ENCODE data around the gene BAIAP2L2.
"Not testable (repeated sequence)": the region's sequence is repeated elsewhere in the genome, so short reads cannot be mapped to it uniquely, and the experiment has no call there.

BAIAP2L2 gene

DNA sequence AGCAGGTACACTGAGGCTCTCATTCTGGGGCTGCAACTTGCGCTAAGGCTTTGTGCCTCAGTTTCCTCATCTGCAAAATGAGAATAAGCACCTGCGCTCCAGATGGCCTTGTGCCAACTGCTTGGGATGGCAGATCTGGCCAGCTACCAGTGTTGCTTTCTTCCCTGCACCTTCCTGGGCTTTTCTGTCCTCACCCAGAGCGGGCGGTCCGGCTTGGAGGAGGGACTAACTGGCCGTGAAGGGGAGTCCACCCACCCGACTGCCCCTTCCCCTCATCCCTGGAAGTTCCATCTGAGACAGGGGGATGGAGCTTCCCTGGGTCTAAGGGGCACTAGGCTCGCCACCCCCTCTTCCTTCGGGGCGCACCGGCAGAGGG, 30.0 kb downstream of the BAIAP2L2 start:
- DNase-seq, result no peak

DNA sequence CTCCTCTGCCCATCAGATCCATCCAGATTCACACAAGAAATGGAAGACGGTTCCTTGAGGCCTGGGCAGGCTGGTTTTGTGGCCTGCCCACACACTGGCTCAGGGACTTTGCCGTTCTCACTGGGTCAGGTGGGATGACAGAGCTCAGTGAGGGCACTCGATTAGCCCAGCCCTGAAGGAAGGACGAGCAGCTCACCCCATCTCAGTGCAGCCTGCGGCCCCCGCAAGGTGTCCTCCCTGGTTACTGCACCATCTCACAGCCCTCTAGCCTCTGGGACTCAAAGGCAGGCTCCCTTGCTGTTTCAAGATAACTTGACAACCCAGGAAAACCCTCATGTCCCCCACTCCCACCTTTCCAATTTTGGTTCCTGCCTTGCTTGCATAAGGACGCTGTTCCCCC, 30.7 kb downstream of the BAIAP2L2 start:
- no peak for DNase-seq

DNA sequence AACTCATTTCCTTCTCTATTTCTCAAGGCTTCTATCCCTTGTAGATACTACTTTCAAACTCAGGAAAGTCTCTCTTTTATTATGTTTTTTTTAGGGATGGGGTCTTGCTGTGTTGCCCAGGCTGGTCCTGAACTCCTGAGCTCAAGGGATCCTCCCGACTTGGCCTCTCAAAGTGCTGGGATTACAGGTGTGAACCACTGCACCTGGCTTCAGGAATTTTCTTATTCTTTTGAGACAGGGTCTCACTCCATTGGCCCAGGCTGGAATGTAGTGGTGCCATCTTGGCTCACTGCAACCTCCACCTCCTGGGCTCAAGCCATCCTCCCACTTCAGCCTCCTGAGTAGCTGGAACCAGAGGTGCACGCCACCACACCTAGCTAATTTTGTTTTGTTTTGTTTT, 31.3 kb downstream of the BAIAP2L2 start:
- DNase-seq, result not testable (repeated sequence)

DNA sequence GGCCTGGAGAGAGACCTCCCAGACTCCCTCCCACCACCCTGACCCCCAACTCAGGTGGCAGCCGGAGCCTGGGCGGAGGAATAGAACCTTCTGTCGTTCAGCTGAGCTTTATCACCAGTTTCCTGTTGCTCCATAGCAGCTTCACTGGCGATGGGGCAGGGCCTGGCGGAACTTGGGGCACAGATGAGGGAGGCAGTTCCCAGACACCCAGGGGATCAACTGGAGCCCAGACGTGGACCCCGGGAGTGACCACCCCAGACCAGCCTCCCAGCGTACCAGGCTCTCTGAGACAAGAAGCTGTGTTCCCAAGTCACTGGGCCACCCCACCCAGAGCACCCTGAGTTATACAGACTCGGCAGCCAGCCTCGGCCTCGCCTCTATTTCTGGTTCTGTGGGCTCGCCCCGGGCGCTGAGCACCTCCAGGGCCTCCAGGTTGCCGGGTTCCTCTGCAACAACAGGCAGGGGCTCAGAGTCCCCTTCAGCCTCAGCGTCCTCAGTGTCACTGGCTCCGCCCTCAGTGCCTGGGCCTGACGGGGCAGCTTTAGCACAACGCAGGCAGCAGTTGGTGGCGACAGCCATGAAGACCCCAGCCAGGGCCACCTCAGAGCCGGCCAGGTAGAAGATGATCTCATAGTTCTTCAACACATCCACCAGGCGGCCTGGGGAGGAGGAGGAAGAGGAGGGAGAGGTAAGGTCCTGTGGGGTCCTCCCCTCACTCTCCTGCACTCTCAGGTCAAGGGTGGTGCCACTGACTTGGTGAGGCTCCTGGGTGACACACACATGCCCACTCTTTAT, 32.2 kb downstream of the BAIAP2L2 start:
- no peak for DNase-seq

DNA sequence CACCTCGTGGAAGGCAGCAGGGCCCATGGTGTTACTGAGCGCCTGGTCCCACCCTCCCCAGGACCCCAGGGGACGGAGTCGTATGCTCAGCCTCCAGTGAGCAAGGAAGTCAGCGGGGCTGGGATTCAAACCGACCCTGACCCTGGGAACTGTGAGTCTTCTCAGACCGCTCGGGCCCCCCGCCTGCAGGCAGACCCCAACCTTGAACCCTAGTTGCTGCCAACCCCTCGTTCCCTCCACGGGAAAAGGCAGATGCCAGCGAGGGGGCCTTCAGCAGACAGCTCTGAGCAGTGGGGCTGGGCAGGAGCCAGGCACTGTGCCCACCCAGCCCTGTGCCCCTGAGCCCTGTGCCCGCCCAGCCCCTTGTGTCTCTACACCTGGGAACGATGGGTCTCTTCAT, 32.9 kb downstream of the BAIAP2L2 start:
- no peak for DNase-seq

DNA sequence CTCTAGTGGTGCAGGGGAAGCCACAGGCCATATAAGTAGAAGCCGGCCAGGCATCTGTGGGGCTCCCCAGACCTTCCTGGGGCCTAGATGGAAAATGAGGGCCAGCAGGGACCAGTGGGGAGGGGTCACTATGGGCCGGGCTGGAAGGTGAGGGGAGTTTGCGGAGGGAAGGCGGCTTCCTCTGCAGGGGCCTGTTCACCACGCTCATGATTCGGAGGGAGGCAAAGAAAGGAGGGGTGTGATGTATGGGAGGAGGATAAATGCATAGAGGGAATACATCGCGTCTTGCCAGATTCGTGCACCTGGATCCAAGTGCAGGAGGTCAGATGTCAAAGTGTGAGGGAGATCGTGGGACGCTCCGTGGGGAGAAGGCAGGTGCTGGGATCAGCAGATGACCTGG, 33.4 kb downstream of the BAIAP2L2 start:
- no peak for DNase-seq

DNA sequence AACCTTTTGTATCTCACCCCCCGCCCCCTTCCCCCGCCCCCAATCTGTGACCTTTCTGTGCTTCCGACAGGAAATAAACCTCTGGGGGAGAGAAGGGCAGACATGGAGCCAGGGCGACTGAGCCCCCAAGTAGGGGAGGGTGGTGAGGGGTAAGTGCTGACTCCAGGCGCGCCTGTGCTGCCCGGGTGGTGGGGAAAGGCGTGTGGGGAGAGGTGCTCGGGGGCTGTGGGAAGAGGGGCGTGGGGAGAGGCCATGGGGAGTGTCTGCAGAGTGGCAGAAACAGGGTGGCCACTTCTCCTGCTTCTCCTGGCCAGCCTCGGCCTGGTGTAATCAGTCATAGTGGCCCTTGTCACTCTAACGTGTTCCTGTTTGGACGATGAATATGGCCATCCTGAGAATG, 34.5 kb downstream of the BAIAP2L2 start:
- no peak for DNase-seq

DNA sequence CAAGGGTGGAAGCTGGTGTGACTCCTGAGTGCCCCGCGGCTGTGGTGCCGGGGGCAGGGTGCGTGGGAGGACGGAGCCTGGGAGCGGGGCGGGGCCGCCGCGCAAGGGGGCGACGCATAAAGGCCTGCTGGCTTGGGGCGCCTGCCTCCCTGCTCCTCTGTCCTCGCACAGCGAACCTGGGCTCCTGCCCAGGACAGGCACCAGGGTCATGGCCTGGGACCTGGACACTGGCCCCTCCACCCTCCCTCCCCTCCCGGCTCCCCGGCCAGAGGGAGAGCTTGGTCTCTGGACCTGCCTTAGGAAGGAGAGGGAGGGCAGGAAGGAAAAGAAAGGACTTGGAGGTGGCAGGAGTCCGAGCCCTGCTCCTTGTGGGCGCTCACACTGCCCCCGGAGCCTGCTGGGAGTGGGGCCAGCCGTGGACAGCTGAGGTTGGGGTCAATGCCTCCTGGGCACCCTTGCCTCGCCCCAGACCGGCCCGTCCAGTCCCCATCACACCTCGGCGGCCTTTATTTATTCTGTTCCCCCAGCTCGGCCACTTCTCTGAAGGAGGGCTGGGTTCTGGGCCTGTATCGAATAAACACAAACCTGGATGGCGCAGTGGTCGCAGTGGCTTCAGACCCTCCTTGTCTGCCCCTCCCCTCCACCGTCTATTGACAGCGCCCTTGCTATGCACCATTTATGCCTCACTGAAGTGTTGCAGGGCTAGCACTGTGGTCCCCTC, 35.2 kb downstream of the BAIAP2L2 start:
- no peak for DNase-seq

DNA sequence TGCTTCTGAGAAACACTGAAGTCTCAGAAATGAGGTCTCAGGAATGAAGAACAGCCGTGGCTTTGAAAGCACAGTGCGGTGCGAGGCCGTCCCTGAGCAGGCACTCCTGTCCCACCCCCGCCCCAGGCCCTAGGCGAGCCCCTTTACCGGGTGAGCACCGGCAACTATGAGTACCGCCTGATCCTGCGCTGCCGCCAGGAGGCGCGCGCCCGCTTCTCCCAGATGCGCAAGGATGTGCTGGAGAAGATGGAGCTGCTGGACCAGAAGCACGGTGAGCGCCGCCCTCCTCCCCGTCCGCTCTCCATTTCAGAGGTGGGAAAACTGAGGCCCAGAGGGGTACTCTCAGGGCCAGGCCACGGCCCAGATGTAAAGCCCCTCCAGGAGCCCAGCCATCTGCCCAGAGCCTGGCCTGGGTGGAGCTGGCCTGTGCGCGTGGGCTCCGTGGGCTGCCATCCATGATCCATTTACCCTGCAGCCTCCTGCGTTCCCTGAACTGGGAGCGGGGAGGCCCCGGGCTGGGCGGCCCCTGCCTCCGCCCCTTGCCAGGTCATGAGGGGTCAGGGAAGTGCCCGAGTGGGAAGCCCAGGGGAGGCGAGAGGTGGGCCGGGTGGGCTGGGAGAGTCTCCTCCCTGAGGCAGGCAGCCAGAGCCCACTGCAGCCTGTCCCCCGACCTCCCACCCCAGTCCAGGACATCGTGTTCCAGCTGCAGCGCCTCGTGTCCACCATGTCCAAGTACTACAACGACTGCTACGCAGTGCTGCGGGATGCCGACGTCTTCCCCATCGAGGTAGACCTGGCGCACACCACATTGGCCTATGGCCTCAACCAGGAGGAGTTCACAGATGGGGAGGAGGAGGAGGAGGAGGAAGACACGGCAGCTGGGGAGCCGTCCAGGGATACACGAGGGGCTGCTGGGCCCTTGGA, 36.0 kb downstream of the BAIAP2L2 start:
- no peak for DNase-seq

DNA sequence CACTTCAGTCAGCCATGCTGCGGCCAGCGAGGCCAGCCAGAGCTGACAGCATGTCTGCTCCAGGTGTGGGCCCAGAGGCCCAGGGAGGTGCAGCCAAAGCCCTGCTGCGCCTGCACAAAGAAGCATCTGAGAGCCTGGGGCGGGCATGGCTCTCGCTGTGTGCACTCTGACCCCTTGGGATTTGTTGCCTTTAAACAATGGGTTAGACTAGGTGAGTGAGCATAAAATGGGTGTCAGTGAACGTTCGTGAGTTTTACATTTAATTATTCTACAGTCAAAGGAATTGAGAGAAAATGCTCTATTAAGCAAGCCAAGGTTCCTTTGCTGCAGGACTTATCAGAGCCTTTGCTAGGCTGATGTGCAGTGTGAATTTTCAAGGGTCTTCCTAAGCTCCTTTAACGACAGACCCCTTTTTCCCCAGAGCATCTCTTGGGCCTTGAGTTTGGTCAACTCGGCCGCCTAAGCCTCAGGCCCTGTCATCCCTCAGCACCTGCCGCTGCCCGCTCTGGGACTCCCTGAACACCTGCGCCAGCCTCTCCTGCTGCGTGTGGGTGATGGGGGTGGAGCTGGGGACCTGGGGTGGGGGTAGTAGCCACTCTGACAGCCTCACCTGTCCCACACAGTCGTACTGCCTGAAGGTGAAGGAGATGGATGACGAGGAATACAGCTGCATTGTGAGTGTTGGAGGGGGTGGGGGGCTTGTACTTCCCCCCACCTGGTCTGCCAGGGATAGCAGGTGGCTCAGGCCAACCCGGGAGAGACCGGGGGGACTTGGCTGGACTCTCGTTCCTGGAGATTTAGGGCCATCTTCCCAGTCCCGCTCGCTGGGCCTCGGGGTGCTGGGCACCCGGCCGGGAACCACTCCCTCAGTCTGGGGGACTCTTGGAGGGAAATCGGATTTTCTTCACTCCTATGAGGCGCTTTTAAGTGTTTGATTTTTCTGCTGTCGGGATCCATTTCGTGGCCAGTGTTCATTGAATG, 37.0 kb downstream of the BAIAP2L2 start:
- no peak for DNase-seq

DNA sequence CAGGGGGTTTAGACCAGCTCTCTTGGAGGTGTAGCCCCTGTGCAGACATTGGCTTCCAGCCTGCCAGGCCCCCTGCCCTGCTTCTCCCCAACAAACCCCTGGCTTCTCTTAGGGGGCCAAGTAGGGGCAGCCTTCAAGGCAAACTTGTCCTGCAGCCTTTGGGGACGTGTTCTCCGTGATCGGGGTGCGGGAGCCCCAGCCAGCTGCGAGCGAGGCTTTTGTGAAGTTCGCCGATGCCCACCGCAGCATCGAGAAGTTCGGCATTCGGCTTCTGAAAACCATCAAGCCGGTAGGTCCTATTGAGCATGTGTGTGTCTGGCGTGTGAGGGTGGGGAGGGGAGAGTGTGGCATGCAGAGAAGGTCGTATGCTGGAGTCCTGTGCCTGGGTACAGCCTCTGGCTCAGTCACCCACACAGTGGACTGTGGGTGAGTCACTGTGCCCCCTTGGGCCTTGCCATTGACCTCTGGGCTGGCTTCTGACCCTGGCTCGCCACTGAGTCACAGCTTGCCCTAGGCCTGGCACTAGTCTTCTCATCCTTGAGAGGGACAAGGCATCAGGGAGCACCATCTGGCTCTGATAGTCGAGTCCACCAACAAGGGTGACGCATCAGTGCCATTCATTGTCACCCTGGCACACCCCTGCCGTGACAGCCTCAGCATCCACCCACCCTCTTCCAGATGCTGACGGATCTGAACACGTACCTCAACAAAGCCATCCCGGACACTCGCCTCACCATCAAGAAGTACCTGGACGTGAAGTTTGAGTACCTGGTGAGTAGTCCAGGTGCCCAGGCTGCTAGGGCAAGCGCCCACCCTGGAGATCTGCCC, 37.9 kb downstream of the BAIAP2L2 start:
- no peak for DNase-seq

DNA sequence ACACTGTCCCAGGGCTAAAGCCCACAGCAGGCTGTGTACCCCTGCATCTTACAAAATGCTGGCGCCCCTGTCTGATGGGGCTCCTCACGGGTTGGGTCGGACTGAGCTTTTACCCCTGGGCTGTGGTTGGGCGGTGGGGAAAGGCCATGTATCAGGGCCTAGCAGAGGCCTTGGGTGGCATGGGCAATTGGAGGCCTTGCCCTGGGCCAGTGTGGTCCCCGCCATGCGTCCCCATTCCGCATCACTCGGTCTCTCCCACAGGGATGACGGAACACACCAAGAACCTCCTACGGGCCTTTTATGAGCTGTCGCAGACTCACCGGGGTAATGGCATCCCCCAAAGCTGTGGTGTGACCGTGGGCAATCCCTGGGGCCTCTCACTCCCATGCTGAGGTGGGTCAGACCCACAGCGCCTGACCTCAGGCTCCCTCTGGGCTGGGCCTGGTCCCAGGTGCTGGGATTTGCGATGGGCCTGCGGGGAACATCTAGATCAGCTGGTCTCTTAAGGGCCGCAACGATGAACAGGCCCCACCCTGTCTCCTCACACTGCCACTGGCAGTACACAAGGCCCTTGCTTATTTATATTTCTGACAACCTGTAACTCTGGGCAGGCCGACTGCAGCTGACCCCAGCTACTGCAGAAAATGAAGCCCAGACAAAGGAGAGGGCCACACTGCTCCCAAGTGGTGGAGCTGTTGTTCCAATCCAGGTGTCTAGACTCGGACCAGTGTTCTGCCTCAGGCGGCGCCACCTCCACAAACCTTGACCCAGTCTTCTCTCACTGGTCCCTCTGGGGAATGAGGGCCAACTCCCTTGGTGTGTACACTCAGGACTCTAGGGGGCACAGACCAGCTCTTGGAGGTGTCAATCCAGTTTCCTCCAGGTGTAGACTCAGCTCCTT, 38.8 kb downstream of the BAIAP2L2 start:
- DNase-seq, result no peak

DNA sequence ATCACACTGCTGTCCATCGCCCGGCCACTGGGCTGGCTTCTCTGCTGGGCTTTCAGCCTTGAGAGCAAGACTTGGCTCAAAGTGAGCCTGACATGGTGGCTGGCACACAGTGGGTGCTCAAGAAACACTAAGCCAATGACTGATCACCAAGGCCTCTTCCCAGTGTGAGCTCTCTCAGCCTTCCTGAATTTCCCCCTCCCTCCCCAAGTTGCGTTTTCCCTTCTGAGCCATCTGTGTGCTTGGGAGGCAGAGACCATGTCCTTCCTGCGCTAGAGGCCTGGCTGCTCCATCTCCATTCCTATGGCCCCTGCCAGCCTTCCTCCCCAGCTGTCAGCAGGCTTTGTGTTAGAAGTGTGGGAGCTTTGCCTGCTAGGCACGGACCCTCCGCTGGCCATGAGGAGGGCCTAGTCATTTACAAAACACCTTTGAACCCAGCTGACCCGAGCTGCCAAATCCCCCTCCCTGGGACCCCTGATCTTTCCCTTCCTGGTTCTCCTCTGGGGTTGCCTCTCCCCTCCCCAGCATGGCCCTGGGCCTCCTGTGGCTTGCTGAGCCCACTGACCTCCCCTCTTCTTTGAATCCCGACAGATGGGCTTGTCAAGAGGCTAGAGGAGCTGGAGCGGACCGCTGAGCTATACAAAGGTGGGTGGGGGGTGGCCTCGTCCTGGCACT, 40.1 kb downstream of the BAIAP2L2 start:
- no peak for DNase-seq

DNA sequence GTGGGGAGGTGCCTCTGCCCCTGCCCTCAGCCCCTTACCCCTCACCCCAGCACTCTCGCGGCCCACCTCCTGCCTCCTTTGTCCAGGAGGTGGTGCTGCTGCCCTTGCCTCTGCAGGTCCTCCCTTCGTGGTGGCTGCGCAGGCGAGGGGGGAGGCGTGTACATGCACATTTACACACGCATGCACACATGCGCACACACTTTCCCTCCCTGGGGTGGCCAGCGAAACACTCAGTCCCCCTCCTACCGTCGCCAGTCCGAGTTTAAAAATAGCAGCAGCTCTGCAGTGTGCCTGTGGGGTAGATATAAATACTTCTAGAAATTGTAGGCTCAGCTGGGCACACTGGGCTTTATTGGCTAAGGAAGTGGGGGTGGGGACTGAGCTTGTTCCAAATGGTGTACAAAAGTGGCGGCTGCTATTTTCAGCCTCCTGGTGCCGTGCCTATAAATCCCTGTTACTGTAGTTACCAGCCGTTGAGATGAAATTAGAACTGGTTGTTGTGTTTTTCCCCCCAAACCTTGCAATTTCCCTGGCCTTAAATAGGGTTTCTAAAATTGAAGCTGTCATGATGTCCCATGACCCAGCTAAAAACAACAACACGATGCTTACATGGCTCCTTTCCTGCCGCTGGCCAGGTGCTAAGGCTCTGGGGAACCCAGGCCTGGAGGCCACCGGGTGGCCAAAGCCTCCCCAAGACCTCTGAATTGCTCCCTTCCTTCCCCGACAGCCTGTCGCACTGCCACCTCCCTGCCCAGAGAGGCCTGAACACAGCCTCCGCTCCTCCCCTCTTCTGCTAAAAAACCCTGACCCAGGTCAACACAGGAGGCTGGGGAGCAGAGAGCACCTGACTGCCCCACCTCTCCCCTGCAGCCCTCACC, 40.9 kb downstream of the BAIAP2L2 start:
- DNase-seq, result peak; percentile 56

DNA sequence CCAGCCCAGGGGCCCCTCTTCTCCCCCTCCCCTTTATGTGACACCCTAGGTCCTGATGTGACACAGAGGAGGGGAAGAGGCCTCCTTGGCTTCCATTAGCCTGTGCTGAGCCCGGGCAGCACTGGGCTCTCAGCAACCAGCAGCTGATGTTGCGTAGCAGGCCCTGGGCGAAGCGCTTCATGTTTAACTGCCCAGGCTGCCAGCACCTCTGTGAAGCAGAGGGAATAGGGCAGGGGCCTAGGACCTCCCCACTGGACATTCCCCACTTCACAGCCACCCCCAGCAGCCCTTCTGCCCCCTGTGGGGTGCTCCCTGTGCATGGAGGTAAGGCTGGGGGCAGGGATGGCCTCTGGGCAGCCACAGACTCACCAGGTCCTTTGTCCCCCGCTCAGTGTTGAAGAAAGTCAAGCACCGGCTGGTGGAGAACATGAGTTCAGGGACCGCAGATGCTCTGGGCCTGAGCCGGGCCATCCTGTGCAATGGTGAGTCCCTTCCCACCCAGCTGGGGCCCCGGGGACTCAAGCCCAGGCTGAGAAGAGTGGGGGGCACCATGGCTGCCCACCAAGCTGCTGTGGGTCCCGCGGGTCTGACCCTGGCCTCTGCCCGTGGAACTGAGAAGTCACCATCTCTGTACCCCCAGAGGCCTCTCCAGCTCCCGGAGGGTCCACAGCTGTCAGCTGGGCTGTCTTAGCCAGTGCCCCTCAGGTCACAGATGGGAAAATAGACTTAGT, 41.7 kb downstream of the BAIAP2L2 start:
- no peak for DNase-seq

DNA sequence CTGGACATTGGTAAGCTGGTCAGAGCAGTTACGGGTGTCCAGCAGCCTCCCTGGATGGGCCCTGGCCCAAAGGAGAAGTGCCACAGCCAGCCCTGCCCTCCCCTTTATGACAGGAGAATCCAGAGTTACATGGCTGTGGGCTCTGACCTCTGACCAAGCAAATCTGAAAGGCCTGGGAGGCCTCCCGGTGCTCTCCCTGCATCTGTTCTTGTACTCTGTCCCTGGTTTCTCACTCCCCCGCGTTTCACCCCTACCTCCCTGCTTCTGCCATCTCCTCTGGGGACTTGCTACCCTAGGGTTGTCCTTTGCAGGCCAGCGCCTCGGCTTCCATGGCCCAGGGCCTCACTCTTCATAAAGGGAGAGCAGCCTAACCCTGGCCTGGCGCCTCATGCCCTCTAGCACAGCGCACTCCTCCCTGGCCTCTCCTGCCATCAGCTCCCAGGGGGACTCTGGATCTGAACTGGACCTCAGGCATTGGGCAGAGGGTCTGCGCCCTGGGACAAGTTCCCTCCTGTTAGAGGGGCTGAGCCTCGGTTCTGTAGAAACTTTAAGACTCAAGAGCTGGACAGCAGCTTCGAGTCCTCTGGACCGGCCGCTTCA, 42.6 kb downstream of the BAIAP2L2 start:
- no peak for DNase-seq

DNA sequence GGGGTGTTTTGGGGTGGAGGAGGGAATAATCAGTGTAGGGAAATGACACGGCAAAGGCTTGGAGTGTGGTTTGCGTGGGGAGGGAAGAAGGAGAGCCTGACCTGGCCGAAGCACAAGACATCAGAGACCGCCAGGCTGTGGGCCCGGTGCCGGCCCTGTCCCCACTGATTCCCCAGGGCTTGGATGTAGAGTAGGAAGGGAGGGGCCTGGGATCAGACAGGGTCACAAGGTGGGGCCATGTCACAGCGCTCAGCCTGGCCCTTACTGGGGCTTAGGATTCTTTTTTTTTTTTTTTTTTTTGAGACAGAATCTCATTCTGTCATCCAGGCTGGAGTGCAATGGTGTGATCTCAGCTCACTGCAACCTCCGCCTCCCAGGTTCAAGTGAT, 43.5 kb downstream of the BAIAP2L2 start:
- DNase-seq, result no peak
